Liver (tissue), 9 donors: ENCODE data around the gene BAG3. TPM values are rescaled to one million over a fixed set of nuclear protein-coding genes. Genes with fewer than 3 reads are reported as not detected.

ENCODE experiments used
- DNase-seq: peaks from one replicate; pipeline ENCODE4 v3.0.0-alpha.2; 2017; ENCODE audit warnings: low spot score
- H3K27ac ChIP-seq, 2 donors: one replicate each; pipeline ENCODE4 v1.7.0; 2013; ENCODE audit warnings: inconsistent platforms in 2 of 2, low read length in 2 of 2, control low read depth in 1 of 2, low read depth in 1 of 2, mild to moderate bottlenecking in 1 of 2
- H3K27me3 ChIP-seq, 4 donors: one replicate each; pipeline versions ENCODE4 v1.6.1 to v1.7.0; 2013; ENCODE audit warnings: low read length in 3 of 4, inconsistent platforms in 1 of 4, mild to moderate bottlenecking in 1 of 4, moderate library complexity in 1 of 4; ENCODE audit not compliant: control insufficient read depth in 4 of 4, insufficient read depth in 4 of 4
- H3K36me3 ChIP-seq, 4 donors: one replicate each; pipeline versions ENCODE4 v1.6.1 to v1.7.0; 2013; ENCODE audit warnings: low read length in 3 of 4, mild to moderate bottlenecking in 3 of 4, low read depth in 1 of 4, moderate library complexity in 1 of 4; ENCODE audit not compliant: control insufficient read depth in 4 of 4, insufficient read depth in 3 of 4
- H3K4me1 ChIP-seq, 4 donors: one replicate each; pipeline versions ENCODE4 v1.6.1 to v1.7.0; 2013; ENCODE audit warnings: low read length in 3 of 4, mild to moderate bottlenecking in 3 of 4, moderate library complexity in 1 of 4; ENCODE audit not compliant: control insufficient read depth in 4 of 4, insufficient read depth in 4 of 4
- H3K4me3 ChIP-seq, 3 donors: one replicate each; pipeline versions ENCODE4 v1.6.1 to v1.7.0; 2013; ENCODE audit warnings: low read length in 3 of 3, control low read depth in 1 of 3, low read depth in 1 of 3, mild to moderate bottlenecking in 1 of 3
- H3K9ac ChIP-seq, 2 donors: one replicate each; pipeline ENCODE4 v1.7.0; 2013; ENCODE audit warnings: low read length in 2 of 2, mild to moderate bottlenecking in 2 of 2, moderate library complexity in 2 of 2, control low read depth in 1 of 2, low read depth in 1 of 2
- H3K9me3 ChIP-seq, 4 donors: one replicate each; pipeline versions ENCODE4 v1.6.1 to v1.7.0; 2013; ENCODE audit warnings: low read length in 3 of 4; ENCODE audit not compliant: control insufficient read depth in 4 of 4
- CTCF ChIP-seq: fragments of 150-350 bp; IDR thresholded peaks from 2 replicates; pipeline ENCODE4 v1.5.1; 2017; ENCODE audit warnings: improper control_type of control experiment, low read depth, low read length; ENCODE audit not compliant: missing input control
- EGR1 ChIP-seq, 2 donors: IDR thresholded peaks; 2 replicates each; pipeline ENCODE4 v1.6.1; 2016 to 2018; ENCODE audit warnings: antibody characterized with exemption in 2 of 2, low read depth in 2 of 2
- FOXA1 ChIP-seq: IDR thresholded peaks from 2 replicates; pipeline ENCODE4 v1.6.1; 2016; ENCODE audit warnings: antibody characterized with exemption
- FOXA2 ChIP-seq: IDR thresholded peaks from 2 replicates; pipeline ENCODE4 v1.6.1; 2016; ENCODE audit warnings: antibody characterized with exemption
- GABPA ChIP-seq, 2 donors: IDR thresholded peaks in 1 of 2; conservative IDR thresholded peaks in 1 of 2; 2 replicates each; pipeline ENCODE4 v1.6.1; 2016; ENCODE audit warnings: antibody characterized with exemption in 2 of 2, mild to moderate bottlenecking in 1 of 2, moderate library complexity in 1 of 2
- HNF4A ChIP-seq, 2 donors: conservative IDR thresholded peaks; 2 replicates each; pipeline ENCODE4 v1.6.1; 2016; ENCODE audit warnings: antibody characterized with exemption in 2 of 2, mild to moderate bottlenecking in 2 of 2
- HNF4G ChIP-seq: IDR thresholded peaks from 2 replicates; pipeline ENCODE4 v1.6.1; 2016; ENCODE audit warnings: antibody characterized with exemption
- JUND ChIP-seq, 2 donors: IDR thresholded peaks; 2 replicates each; pipeline ENCODE4 v1.6.1; 2016; ENCODE audit warnings: antibody characterized with exemption in 2 of 2
- MAX ChIP-seq: IDR thresholded peaks from 2 replicates; pipeline ENCODE4 v1.6.1; 2016; ENCODE audit warnings: antibody characterized with exemption
- NR2F2 ChIP-seq: IDR thresholded peaks from 2 replicates; pipeline ENCODE4 v1.6.1; 2016; ENCODE audit warnings: antibody characterized with exemption
- RAD21 ChIP-seq, 2 donors: IDR thresholded peaks; 2 replicates each; pipeline ENCODE4 v1.6.1; 2016; ENCODE audit warnings: antibody characterized with exemption in 2 of 2, mild to moderate bottlenecking in 2 of 2
- RXRA ChIP-seq, 2 donors: IDR thresholded peaks; 2 replicates each; pipeline ENCODE4 v1.6.1; 2017 to 2018; ENCODE audit warnings: antibody characterized with exemption in 2 of 2, mild to moderate bottlenecking in 1 of 2
- SP1 ChIP-seq: IDR thresholded peaks from 2 replicates; pipeline ENCODE4 v1.6.1; 2018; ENCODE audit warnings: antibody characterized with exemption, mild to moderate bottlenecking
- TAF1 ChIP-seq: conservative IDR thresholded peaks from 2 replicates; pipeline ENCODE4 v1.6.1; 2016; ENCODE audit warnings: antibody characterized with exemption, mild to moderate bottlenecking
- YY1 ChIP-seq: IDR thresholded peaks from 2 replicates; pipeline ENCODE4 v1.6.1; 2016; ENCODE audit warnings: antibody characterized with exemption, mild to moderate bottlenecking
- WGBS: extraction: QIAGEN DNeasy Blood & Tissue Kit; methylation state at CpG from one replicate; pipeline ENCODE4 v1.1.7; 2013; 5-methylcytosine and 5-hydroxymethylcytosine counted together
- polyA plus RNA-seq, 2 donors: library from polyadenylated mRNA; stranded (reverse) in 1 of 2; unstranded in 1 of 2; fragments of 200-250 nt in 1 of 2; fragments of >200 nt in 1 of 2; fragmentation: Nextera tagmentation in 1 of 2; extraction: Ambion mirVana in 1 of 2; gene quantifications; one replicate each; pipeline versions ENCODE4 v1.2.1 to v1.2.3, GENCODE V29; 2013 to 2015
- total RNA-seq, 2 donors: library from RNA; depleted of rRNA; stranded (reverse); fragments of >200 nt; gene quantifications; one replicate each; pipeline ENCODE4 v1.2.3, GENCODE V29; 2014
- TF ChIP-seq, protein P1 (sequence below): IDR thresholded peaks from 2 replicates; pipeline ENCODE4 v1.6.1; 2016; ENCODE audit warnings: antibody characterized with exemption
- TF ChIP-seq, protein P2 (sequence below): IDR thresholded peaks from 2 replicates; pipeline ENCODE4 v1.6.1; 2016; ENCODE audit warnings: antibody characterized with exemption
- TF ChIP-seq, protein P3 (sequence below): IDR thresholded peaks from 2 replicates; pipeline ENCODE4 v1.6.1; 2016; ENCODE audit warnings: antibody characterized with exemption, mild to moderate bottlenecking
- donor health status: healthy.
- donor health status: healthy.
- donor health status: healthy.
- donor health status: healthy.
- donor health status: healthy.

Gene BAG3
- total and polyA plus RNA-seq, 4 donors, result 2.2 to 15.1 (median 6.3) TPM

DNA sequence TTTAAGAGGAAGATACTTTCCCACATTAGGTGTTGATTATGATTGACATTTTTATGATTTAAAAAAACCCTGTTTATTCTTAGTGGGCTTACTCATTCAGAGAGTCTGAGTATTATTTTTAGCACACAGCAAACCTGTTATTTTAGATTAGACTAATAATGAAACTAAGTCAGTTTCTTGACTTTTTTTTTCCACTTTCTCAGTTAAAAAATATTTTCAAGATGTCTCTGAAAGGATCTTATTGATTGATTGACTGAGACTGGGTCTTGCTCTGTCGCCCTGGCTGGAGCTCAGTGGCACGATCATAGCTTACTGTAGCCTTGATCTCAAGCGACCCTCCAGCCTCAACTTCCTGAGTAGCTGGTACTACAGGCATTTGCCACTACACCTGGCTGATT is 54.3 kb downstream of the BAG3 start:
- DNase-seq, result no peak
- TF ChIP-seq HNF4A (conservative IDR thresholded peaks at IDR 0.05) (no peak), MAX (no peak), EGR1 (IDR thresholded peaks at IDR 0.05; ENCODE audit: low read depth in 2 of 2) (no peak), GABPA (IDR thresholded peaks at IDR 0.05 in 1 of 2, conservative IDR thresholded peaks at IDR 0.05 in 1 of 2) (no peak), RXRA (IDR thresholded peaks at IDR 0.05) (no peak), NR2F2 (no peak), HNF4G (no peak), FOXA2 (no peak), YY1 (no peak), SP1 (no peak), JUND (IDR thresholded peaks at IDR 0.05) (no peak), TAF1 (no peak), CTCF (no peak), RAD21 (IDR thresholded peaks at IDR 0.05) (no peak), FOXA1 (no peak)
- TF ChIP-seq, protein P1, sequence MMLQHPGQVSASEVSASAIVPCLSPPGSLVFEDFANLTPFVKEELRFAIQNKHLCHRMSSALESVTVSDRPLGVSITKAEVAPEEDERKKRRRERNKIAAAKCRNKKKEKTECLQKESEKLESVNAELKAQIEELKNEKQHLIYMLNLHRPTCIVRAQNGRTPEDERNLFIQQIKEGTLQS, result no peak
- TF ChIP-seq, protein P2, sequence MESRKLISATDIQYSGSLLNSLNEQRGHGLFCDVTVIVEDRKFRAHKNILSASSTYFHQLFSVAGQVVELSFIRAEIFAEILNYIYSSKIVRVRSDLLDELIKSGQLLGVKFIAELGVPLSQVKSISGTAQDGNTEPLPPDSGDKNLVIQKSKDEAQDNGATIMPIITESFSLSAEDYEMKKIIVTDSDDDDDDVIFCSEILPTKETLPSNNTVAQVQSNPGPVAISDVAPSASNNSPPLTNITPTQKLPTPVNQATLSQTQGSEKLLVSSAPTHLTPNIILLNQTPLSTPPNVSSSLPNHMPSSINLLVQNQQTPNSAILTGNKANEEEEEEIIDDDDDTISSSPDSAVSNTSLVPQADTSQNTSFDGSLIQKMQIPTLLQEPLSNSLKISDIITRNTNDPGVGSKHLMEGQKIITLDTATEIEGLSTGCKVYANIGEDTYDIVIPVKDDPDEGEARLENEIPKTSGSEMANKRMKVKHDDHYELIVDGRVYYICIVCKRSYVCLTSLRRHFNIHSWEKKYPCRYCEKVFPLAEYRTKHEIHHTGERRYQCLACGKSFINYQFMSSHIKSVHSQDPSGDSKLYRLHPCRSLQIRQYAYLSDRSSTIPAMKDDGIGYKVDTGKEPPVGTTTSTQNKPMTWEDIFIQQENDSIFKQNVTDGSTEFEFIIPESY, result no peak
- TF ChIP-seq, protein P3, sequence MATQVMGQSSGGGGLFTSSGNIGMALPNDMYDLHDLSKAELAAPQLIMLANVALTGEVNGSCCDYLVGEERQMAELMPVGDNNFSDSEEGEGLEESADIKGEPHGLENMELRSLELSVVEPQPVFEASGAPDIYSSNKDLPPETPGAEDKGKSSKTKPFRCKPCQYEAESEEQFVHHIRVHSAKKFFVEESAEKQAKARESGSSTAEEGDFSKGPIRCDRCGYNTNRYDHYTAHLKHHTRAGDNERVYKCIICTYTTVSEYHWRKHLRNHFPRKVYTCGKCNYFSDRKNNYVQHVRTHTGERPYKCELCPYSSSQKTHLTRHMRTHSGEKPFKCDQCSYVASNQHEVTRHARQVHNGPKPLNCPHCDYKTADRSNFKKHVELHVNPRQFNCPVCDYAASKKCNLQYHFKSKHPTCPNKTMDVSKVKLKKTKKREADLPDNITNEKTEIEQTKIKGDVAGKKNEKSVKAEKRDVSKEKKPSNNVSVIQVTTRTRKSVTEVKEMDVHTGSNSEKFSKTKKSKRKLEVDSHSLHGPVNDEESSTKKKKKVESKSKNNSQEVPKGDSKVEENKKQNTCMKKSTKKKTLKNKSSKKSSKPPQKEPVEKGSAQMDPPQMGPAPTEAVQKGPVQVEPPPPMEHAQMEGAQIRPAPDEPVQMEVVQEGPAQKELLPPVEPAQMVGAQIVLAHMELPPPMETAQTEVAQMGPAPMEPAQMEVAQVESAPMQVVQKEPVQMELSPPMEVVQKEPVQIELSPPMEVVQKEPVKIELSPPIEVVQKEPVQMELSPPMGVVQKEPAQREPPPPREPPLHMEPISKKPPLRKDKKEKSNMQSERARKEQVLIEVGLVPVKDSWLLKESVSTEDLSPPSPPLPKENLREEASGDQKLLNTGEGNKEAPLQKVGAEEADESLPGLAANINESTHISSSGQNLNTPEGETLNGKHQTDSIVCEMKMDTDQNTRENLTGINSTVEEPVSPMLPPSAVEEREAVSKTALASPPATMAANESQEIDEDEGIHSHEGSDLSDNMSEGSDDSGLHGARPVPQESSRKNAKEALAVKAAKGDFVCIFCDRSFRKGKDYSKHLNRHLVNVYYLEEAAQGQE, result no peak
- 86% methylated on average over 3 of the region's 3 CpGs for WGBS
- H3K9me3 ChIP-seq, result no peaks in the 10 kb centered on the region
- H3K9ac ChIP-seq, result no peak overlapping the region
- H3K27ac ChIP-seq, result no peak overlapping the region
- H3K36me3 ChIP-seq, result no peaks in the 10 kb centered on the region
- H3K27me3 ChIP-seq, result no peaks in the 10 kb centered on the region
- no peak overlapping the region for H3K4me3 ChIP-seq
- H3K4me1 ChIP-seq, result no peaks in the 10 kb centered on the region
